Adrenal gland (tissue), 5 donors: Measurements from ENCODE around the gene CXCL5.
"Not testable (repeated sequence)": the region's sequence is repeated elsewhere in the genome, so short reads cannot be mapped to it uniquely, and the experiment has no call there.

Experiments used
- POLR2A ChIP-seq, 2 donors: fragments of 450-650 bp; IDR thresholded peaks; one replicate each; pipeline ENCODE4 v1.6.1; 2017; ENCODE audit warnings: antibody characterized with exemption in 2 of 2, mild to moderate bottlenecking in 2 of 2, moderate library complexity in 1 of 2
- TF ChIP-seq, protein P1 (sequence below), 6 experiments: fragments of 450-650 bp in 4 of 6; fragments of 200-600 bp in 2 of 6; sonication (generic) in 1 of 6; IDR thresholded peaks; 1 replicate in 5 of 6; 2 replicates in 1 of 6; pipeline versions ENCODE4 v1.5.1 to v1.8.0; 2016 to 2021; ENCODE audit warnings: antibody characterized with exemption in 6 of 6, mild to moderate bottlenecking in 2 of 6, moderate library complexity in 1 of 6
- donor health status: DM: no; HTN: no; CAD: no.

DNA sequence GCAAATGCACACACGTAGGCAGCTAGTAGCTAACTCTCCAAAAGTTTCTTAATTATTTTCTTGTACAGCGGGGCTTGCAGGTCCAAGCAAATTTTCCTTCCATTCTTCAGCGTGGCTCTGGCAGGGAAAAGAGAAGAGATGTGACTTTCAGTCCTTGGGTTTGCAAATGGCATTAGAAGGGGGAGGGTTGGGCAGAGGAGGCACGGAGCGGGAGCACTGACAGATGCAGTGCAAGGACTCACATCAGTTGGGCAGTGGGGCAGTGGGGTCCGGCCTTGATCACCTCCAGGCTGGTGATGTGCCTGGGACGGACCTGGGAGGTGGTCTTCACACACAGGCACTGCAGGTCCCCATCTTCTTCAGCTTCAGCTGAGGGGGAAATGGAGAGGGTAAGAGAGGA is 17.3 kb downstream of the CXCL5 start:
- TF ChIP-seq, protein P1, sequence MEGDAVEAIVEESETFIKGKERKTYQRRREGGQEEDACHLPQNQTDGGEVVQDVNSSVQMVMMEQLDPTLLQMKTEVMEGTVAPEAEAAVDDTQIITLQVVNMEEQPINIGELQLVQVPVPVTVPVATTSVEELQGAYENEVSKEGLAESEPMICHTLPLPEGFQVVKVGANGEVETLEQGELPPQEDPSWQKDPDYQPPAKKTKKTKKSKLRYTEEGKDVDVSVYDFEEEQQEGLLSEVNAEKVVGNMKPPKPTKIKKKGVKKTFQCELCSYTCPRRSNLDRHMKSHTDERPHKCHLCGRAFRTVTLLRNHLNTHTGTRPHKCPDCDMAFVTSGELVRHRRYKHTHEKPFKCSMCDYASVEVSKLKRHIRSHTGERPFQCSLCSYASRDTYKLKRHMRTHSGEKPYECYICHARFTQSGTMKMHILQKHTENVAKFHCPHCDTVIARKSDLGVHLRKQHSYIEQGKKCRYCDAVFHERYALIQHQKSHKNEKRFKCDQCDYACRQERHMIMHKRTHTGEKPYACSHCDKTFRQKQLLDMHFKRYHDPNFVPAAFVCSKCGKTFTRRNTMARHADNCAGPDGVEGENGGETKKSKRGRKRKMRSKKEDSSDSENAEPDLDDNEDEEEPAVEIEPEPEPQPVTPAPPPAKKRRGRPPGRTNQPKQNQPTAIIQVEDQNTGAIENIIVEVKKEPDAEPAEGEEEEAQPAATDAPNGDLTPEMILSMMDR (IDR thresholded peaks at IDR 0.05) = not testable (repeated sequence)
- not testable (repeated sequence) for TF ChIP-seq POLR2A (IDR thresholded peaks at IDR 0.05)
